ENCODE measurements around the gene NUP210. TPM values are rescaled to one million over a fixed set of nuclear protein-coding genes. Genes with fewer than 3 reads are reported as not detected.

Gene NUP210
- total and polyA plus RNA-seq, 2 of the 13 experiments (the other 11 are each of a cell fraction or from before 2014, with no cell fraction given): 31.6 to 35.2 TPM

DNA sequence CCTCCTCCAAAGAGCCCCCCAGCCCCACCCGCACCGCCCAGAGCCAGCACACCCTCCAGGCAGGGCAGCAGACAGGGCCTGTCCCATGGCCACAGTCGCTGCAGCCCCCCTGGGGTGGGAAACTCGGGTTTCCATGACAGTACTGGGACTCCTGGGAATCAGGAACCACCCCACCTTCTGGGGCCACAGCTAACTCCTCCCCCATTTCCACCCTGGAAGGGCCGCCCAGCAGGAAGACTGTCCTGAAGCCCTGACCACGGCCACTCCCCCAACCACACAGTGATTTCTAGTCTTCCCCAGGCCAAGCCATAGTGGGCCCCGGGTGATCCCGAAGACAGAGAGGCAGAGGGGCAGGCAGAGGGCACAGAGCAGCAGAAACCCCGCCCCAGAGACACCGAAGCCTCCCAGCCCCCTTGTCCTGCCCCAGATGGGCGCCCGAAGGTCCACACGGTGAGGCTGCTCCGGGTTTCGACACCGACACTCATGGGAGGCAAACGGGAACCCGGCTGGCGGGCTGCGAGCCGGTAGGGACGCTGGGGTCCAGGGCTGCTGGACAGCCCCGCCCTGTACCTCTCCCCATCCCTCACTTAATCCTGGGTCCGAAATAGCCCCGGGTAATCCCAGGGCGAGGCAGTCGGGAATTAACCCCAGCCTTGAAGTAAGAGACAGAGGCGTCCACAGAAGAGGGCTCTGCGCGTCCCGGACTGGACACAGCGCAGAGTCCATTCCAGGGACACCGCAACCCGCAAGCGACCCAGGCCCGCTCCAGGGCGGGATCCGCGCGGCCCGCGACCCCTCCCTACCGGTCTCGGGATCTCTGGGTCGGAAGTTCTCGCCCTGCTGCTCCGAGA lies 138.4 kb downstream of the NUP210 start (continued):
- TF ChIP-seq, protein P1, sequence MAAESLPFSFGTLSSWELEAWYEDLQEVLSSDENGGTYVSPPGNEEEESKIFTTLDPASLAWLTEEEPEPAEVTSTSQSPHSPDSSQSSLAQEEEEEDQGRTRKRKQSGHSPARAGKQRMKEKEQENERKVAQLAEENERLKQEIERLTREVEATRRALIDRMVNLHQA (CRISPR knock-in tag; IDR thresholded peaks at IDR 0.05): no peak
- TF ChIP-seq ZNF557 (CRISPR knock-in tag; IDR thresholded peaks at IDR 0.05) (no peak), NR3C1 (CRISPR knock-in tag; IDR thresholded peaks at IDR 0.05) (no peak), ZSCAN12 (CRISPR knock-in tag; IDR thresholded peaks at IDR 0.05) (no peak), SNAPC2 (CRISPR knock-in tag; IDR thresholded peaks at IDR 0.05) (0 out of 2 replicates have a peak, but pooled peaks have one; percentile 43), SCMH1 (CRISPR knock-in tag; IDR thresholded peaks at IDR 0.05; ENCODE audit: borderline replicate concordance) (no peak), NFRKB (IDR thresholded peaks at IDR 0.05) (no peak), SAFB2 (CRISPR knock-in tag; IDR thresholded peaks at IDR 0.05; ENCODE audit: borderline replicate concordance, low read depth) (no peak; the same call in 1 of the 2 replicates), NPAS2 (CRISPR knock-in tag; IDR thresholded peaks at IDR 0.05; ENCODE audit: borderline replicate concordance) (no peak)
- TF ChIP-seq, protein P2, sequence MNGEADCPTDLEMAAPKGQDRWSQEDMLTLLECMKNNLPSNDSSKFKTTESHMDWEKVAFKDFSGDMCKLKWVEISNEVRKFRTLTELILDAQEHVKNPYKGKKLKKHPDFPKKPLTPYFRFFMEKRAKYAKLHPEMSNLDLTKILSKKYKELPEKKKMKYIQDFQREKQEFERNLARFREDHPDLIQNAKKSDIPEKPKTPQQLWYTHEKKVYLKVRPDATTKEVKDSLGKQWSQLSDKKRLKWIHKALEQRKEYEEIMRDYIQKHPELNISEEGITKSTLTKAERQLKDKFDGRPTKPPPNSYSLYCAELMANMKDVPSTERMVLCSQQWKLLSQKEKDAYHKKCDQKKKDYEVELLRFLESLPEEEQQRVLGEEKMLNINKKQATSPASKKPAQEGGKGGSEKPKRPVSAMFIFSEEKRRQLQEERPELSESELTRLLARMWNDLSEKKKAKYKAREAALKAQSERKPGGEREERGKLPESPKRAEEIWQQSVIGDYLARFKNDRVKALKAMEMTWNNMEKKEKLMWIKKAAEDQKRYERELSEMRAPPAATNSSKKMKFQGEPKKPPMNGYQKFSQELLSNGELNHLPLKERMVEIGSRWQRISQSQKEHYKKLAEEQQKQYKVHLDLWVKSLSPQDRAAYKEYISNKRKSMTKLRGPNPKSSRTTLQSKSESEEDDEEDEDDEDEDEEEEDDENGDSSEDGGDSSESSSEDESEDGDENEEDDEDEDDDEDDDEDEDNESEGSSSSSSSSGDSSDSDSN (CRISPR knock-in tag; IDR thresholded peaks at IDR 0.05): peak; percentile 54
- TF ChIP-seq, protein P3, sequence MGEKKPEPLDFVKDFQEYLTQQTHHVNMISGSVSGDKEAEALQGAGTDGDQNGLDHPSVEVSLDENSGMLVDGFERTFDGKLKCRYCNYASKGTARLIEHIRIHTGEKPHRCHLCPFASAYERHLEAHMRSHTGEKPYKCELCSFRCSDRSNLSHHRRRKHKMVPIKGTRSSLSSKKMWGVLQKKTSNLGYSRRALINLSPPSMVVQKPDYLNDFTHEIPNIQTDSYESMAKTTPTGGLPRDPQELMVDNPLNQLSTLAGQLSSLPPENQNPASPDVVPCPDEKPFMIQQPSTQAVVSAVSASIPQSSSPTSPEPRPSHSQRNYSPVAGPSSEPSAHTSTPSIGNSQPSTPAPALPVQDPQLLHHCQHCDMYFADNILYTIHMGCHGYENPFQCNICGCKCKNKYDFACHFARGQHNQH (CRISPR knock-in tag; IDR thresholded peaks at IDR 0.05): no peak; the same call in 1 of the 2 replicates
- TF ChIP-seq, protein P4, sequence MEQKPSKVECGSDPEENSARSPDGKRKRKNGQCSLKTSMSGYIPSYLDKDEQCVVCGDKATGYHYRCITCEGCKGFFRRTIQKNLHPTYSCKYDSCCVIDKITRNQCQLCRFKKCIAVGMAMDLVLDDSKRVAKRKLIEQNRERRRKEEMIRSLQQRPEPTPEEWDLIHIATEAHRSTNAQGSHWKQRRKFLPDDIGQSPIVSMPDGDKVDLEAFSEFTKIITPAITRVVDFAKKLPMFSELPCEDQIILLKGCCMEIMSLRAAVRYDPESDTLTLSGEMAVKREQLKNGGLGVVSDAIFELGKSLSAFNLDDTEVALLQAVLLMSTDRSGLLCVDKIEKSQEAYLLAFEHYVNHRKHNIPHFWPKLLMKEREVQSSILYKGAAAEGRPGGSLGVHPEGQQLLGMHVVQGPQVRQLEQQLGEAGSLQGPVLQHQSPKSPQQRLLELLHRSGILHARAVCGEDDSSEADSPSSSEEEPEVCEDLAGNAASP (CRISPR knock-in tag; IDR thresholded peaks at IDR 0.05; ENCODE audit: borderline replicate concordance): no peak
- TF ChIP-seq, protein P5, sequence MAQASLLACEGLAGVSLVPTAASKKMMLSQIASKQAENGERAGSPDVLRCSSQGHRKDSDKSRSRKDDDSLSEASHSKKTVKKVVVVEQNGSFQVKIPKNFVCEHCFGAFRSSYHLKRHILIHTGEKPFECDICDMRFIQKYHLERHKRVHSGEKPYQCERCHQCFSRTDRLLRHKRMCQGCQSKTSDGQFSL (CRISPR knock-in tag; IDR thresholded peaks at IDR 0.05): no peak
- TF ChIP-seq, protein P6, sequence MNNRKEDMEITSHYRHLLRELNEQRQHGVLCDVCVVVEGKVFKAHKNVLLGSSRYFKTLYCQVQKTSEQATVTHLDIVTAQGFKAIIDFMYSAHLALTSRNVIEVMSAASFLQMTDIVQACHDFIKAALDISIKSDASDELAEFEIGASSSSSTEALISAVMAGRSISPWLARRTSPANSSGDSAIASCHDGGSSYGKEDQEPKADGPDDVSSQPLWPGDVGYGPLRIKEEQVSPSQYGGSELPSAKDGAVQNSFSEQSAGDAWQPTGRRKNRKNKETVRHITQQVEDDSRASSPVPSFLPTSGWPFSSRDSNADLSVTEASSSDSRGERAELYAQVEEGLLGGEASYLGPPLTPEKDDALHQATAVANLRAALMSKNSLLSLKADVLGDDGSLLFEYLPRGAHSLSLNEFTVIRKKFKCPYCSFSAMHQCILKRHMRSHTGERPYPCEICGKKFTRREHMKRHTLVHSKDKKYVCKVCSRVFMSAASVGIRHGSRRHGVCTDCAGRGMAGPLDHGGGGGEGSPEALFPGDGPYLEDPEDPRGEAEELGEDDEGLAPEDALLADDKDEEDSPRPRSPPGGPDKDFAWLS (CRISPR knock-in tag; IDR thresholded peaks at IDR 0.05; ENCODE audit: borderline replicate concordance): no peak
- TF ChIP-seq, protein P7, sequence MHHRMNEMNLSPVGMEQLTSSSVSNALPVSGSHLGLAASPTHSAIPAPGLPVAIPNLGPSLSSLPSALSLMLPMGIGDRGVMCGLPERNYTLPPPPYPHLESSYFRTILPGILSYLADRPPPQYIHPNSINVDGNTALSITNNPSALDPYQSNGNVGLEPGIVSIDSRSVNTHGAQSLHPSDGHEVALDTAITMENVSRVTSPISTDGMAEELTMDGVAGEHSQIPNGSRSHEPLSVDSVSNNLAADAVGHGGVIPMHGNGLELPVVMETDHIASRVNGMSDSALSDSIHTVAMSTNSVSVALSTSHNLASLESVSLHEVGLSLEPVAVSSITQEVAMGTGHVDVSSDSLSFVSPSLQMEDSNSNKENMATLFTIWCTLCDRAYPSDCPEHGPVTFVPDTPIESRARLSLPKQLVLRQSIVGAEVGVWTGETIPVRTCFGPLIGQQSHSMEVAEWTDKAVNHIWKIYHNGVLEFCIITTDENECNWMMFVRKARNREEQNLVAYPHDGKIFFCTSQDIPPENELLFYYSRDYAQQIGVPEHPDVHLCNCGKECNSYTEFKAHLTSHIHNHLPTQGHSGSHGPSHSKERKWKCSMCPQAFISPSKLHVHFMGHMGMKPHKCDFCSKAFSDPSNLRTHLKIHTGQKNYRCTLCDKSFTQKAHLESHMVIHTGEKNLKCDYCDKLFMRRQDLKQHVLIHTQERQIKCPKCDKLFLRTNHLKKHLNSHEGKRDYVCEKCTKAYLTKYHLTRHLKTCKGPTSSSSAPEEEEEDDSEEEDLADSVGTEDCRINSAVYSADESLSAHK (CRISPR knock-in tag; IDR thresholded peaks at IDR 0.05; ENCODE audit: borderline replicate concordance): no peak
- TF ChIP-seq, protein P8, sequence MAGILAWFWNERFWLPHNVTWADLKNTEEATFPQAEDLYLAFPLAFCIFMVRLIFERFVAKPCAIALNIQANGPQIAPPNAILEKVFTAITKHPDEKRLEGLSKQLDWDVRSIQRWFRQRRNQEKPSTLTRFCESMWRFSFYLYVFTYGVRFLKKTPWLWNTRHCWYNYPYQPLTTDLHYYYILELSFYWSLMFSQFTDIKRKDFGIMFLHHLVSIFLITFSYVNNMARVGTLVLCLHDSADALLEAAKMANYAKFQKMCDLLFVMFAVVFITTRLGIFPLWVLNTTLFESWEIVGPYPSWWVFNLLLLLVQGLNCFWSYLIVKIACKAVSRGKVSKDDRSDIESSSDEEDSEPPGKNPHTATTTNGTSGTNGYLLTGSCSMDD (CRISPR knock-in tag; IDR thresholded peaks at IDR 0.05): no peak

Data from HepG2 (cell line).